Measurements from ENCODE around the gene ZBTB20. TPM values are rescaled to one million over a fixed set of nuclear protein-coding genes. Genes with fewer than 3 reads are reported as not detected.

The ZBTB20 gene
- total and polyA plus RNA-seq, 7 donors = 0.40 to 74.9 (median 41.7) TPM

DNA sequence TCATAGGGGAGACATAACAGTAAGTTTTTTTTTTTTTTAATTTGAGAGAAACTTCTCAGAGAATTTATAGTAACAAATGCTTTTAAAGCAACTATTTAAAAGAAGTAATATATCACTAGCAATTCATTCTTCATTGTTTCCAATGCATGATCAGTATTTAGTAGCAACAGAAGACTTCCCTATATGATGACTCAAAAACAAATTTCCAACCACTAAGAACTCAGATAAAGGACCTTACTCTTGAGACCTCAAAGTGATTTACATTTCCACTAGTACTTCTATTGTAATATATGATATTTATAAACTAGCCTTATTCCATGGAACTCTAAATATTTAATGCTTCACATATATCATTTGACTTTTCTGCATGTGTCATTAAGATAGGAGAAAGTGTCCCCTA is 356.3 kb downstream of the ZBTB20 start:
- Histone ChIP-seq H3K9me3 (no peaks in the 10 kb centered on the region), H3K27ac (no peak overlapping the region), H3K27me3 (ENCODE audit: insufficient read depth in 3 of 3, low read length in 2 of 3) (no peaks in the 10 kb centered on the region), H3K36me3 (ENCODE audit: insufficient read depth in 1 of 2, low read depth in 1 of 2) (no peaks in the 10 kb centered on the region), H3K4me1 (no peaks in the 10 kb centered on the region), H3K4me3 (no peak overlapping the region)
- no peak for DNase-seq
- TF ChIP-seq, protein P1, sequence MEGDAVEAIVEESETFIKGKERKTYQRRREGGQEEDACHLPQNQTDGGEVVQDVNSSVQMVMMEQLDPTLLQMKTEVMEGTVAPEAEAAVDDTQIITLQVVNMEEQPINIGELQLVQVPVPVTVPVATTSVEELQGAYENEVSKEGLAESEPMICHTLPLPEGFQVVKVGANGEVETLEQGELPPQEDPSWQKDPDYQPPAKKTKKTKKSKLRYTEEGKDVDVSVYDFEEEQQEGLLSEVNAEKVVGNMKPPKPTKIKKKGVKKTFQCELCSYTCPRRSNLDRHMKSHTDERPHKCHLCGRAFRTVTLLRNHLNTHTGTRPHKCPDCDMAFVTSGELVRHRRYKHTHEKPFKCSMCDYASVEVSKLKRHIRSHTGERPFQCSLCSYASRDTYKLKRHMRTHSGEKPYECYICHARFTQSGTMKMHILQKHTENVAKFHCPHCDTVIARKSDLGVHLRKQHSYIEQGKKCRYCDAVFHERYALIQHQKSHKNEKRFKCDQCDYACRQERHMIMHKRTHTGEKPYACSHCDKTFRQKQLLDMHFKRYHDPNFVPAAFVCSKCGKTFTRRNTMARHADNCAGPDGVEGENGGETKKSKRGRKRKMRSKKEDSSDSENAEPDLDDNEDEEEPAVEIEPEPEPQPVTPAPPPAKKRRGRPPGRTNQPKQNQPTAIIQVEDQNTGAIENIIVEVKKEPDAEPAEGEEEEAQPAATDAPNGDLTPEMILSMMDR (IDR thresholded peaks at IDR 0.05) = no peak
- no peak for ATAC-seq
- intact Hi-C loops (cut with DNase I) = no loop called here

- intact Hi-C loops (cut with DNase I) = no loop called here
- H3K36me3 ChIP-seq (ENCODE audit: insufficient read depth in 1 of 2, low read depth in 1 of 2) = no peaks in the 10 kb centered on the region
- 75 to 95% (median 91%) methylated on average over 1 of the region's 1 CpG for WGBS, 3 donors
- no peak overlapping the region for H3K27ac ChIP-seq
- ATAC-seq = no peak
- no peaks in the 10 kb centered on the region for H3K27me3 ChIP-seq (ENCODE audit: insufficient read depth in 3 of 3, low read length in 2 of 3)
- no peaks in the 10 kb centered on the region for H3K4me1 ChIP-seq
- no peaks in the 10 kb centered on the region for H3K9me3 ChIP-seq
- TF ChIP-seq, protein P1 (IDR thresholded peaks at IDR 0.05) = no peak
- no peak for DNase-seq
- no peak overlapping the region for H3K4me3 ChIP-seq
Measured at GRCh38 chr3:114789803-114790202, 357.3 kb downstream of the ZBTB20 start.

DNA sequence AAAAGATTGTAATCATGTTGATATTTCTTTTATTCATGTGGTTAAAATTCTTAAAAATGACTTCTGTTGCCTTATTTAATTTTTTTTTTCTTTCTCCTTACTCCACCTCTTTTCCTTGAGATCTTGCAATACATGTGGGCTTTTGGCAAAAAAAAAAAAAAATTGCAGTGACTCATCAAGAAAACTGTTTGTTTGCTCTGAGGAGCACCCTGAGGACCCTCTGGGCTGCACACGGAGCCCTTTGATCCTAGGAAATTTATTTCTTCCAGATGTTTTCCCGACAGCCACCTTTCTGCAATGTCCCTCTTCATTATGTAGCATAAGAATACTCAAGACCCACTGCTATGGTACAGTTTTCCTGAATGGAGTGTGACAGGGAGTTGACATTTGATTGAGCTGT is 371.7 kb downstream of the ZBTB20 start:
- no peaks in the 10 kb centered on the region for H3K4me1 ChIP-seq
- H3K4me3 ChIP-seq = no peak overlapping the region
- no peak overlapping the region for H3K27ac ChIP-seq
- TF ChIP-seq, protein P1 (IDR thresholded peaks at IDR 0.05) = no peak
- H3K36me3 ChIP-seq (ENCODE audit: insufficient read depth in 1 of 2, low read depth in 1 of 2) = no peaks in the 10 kb centered on the region
- H3K9me3 ChIP-seq = peaks cover 14% of the 10 kb centered on the region
- no peak for DNase-seq
- H3K27me3 ChIP-seq (ENCODE audit: insufficient read depth in 3 of 3, low read length in 2 of 3) = no peaks in the 10 kb centered on the region
- WGBS, 3 donors = 48 to 74% (median 60%) methylated on average over 2 of the region's 2 CpGs
- intact Hi-C loops (cut with DNase I) = no loop called here
- peak in 1 of 4 donors; percentile 27 for ATAC-seq

DNA sequence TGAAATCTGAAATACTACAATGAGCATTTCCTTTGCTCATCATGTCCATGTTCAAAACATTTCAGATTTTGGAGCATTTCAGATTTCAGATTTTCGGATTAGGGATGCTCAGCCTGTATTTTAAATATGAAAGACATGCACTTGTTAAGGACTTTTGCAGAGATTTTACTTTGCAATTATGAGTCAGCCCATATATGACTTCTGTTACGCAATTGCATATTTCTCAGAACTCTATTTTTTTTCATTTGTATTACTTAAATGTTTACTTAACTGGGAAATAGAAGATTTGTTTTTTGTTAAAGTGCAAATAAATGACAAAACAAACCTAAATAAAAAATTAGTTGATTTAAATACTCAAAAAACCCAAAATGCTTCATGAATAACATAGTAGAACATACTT is 376.2 kb downstream of the ZBTB20 start:
- Histone ChIP-seq H3K36me3 (ENCODE audit: insufficient read depth in 1 of 2, low read depth in 1 of 2) (no peaks in the 10 kb centered on the region), H3K9me3 (peaks cover 14% of the 10 kb centered on the region), H3K4me1 (peaks cover 7% of the 10 kb centered on the region), H3K27me3 (ENCODE audit: insufficient read depth in 3 of 3, low read length in 2 of 3) (no peaks in the 10 kb centered on the region), H3K27ac (no peak overlapping the region), H3K4me3 (no peak overlapping the region)
- ATAC-seq (no peak), DNase-seq (no peak)
- TF ChIP-seq, protein P1 (IDR thresholded peaks at IDR 0.05) = no peak
- 92 to 100% (median 99%) methylated on average over 2 of the region's 2 CpGs for WGBS, 3 donors
- intact Hi-C loops (cut with DNase I) = no loop called here

DNA sequence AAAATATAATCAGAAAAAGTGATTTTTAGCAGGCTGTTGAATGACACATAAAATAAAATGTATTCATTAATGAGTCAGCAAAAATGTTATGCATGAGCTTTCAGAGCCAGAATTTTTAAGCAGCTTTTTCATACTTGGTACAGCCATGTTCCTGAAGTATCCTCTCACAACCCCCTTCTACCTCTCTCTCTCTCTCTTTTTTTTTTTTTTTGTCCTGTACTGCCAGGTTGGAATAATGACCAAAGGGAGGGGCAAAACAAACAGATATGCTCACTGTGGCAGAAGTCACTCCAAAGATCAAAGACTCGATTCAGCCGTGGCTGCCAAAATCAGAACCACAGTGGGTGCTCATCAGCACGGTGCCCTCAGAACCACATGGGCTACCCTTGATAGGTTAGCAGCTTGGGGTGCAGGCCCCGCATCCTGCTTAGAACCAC is 383.0 kb downstream of the ZBTB20 start:
- DNase-seq = no peak
- H3K36me3 ChIP-seq (ENCODE audit: insufficient read depth in 1 of 2, low read depth in 1 of 2) = no peaks in the 10 kb centered on the region
- H3K4me1 ChIP-seq = peaks cover 47% of the 10 kb centered on the region
- no peaks in the 10 kb centered on the region for H3K9me3 ChIP-seq
- 49 to 62% (median 55%) methylated on average over 4 of the region's 4 CpGs for WGBS, 3 donors
- no peak overlapping the region for H3K4me3 ChIP-seq
- TF ChIP-seq, protein P1 (IDR thresholded peaks at IDR 0.05) = no peak
- ATAC-seq = peak in 1 of 4 donors; percentile 34
- intact Hi-C loops (cut with DNase I) = loop anchor here in 1 of 2 donors (5.0 kb wide), 1 partner anchor 137 kb away; no protein-coding TSS in a partner anchor
- H3K27ac ChIP-seq = no peak overlapping the region
- H3K27me3 ChIP-seq (ENCODE audit: insufficient read depth in 3 of 3, low read length in 2 of 3) = no peaks in the 10 kb centered on the region

Measured in psoas muscle (tissue), 8 donors.